Adrenal gland (tissue), 5 donors: ENCODE measurements around the gene KCNK6.

Source experiments
- POLR2A ChIP-seq, 2 donors: fragments of 450-650 bp; IDR thresholded peaks; one replicate each; pipeline ENCODE4 v1.6.1; 2017; ENCODE audit warnings: antibody characterized with exemption in 2 of 2, mild to moderate bottlenecking in 2 of 2, moderate library complexity in 1 of 2
- TF ChIP-seq, protein P1 (sequence below), 6 experiments: fragments of 450-650 bp in 4 of 6; fragments of 200-600 bp in 2 of 6; sonication (generic) in 1 of 6; IDR thresholded peaks; 1 replicate in 5 of 6; 2 replicates in 1 of 6; pipeline versions ENCODE4 v1.5.1 to v1.8.0; 2016 to 2021; ENCODE audit warnings: antibody characterized with exemption in 6 of 6, mild to moderate bottlenecking in 2 of 6, moderate library complexity in 1 of 6
- donor health status: DM: no; HTN: no; CAD: no.

- TF ChIP-seq, protein P1, sequence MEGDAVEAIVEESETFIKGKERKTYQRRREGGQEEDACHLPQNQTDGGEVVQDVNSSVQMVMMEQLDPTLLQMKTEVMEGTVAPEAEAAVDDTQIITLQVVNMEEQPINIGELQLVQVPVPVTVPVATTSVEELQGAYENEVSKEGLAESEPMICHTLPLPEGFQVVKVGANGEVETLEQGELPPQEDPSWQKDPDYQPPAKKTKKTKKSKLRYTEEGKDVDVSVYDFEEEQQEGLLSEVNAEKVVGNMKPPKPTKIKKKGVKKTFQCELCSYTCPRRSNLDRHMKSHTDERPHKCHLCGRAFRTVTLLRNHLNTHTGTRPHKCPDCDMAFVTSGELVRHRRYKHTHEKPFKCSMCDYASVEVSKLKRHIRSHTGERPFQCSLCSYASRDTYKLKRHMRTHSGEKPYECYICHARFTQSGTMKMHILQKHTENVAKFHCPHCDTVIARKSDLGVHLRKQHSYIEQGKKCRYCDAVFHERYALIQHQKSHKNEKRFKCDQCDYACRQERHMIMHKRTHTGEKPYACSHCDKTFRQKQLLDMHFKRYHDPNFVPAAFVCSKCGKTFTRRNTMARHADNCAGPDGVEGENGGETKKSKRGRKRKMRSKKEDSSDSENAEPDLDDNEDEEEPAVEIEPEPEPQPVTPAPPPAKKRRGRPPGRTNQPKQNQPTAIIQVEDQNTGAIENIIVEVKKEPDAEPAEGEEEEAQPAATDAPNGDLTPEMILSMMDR (IDR thresholded peaks at IDR 0.05), result no peak
- no peak for TF ChIP-seq POLR2A (IDR thresholded peaks at IDR 0.05)
Measured at GRCh38 chr19:38369584-38369983, 49.9 kb downstream of the KCNK6 start.
